SK-N-SH (cell line): Measurements from ENCODE around the gene SH3RF2. TPM values are rescaled to one million over a fixed set of nuclear protein-coding genes. Genes with fewer than 3 reads are reported as not detected.

Experiments
- CTCF ChIA-PET: fragments of 300-600, 350-600 bp; formaldehyde crosslinking; extraction: SDS; loops from one replicate; lab custom pipeline; 2021; lab: Yijun Ruan, JAX
- POLR2A ChIA-PET: fragments of 350-600 bp; sonication (Branson Sonifier 250); formaldehyde crosslinking; extraction: SDS; loops from one replicate; lab custom pipeline; 2020; ENCODE audit warnings: antibody characterized with exemption, inconsistent platforms; lab: Yijun Ruan, JAX
- DNase-seq: peaks from one replicate; pipeline ENCODE4 v3.0.0; 2012
- H2AFZ ChIP-seq: fragments of 200-600 bp; sonication (generic); 2 replicates; pipeline ENCODE4 v1.8.1; 2016; ENCODE audit warnings: antibody characterized with exemption, mild to moderate bottlenecking, low read depth
- H3F3A ChIP-seq: fragments of 200-600 bp; sonication (generic); replicated peaks from 2 replicates; pipeline ENCODE3; 2016; ENCODE audit warnings: antibody characterized with exemption, mild to moderate bottlenecking; ENCODE audit not compliant: insufficient read depth
- H3K27ac ChIP-seq, 2 experiments: fragments of 200-500 bp in 1 of 2; fragments of 200-600 bp in 1 of 2; sonication (Bioruptor generic) in 1 of 2; sonication (generic), shearing (Covaris generic) in 1 of 2; 2 replicates each; pipeline versions ENCODE4 v1.5.1 to v1.6.1; 2014 to 2016; ENCODE audit warnings: low read depth in 2 of 2, inconsistent platforms in 1 of 2, low read length in 1 of 2, mild to moderate bottlenecking in 1 of 2, mixed read lengths in 1 of 2
- H3K27me3 ChIP-seq: fragments of 200-600 bp; sonication (generic), shearing (Covaris generic); 2 replicates; pipeline ENCODE4 v1.6.1; 2016; ENCODE audit warnings: mixed run types; ENCODE audit not compliant: insufficient read depth
- H3K36me3 ChIP-seq, 2 experiments: fragments of 200-500 bp in 1 of 2; fragments of 200-600 bp in 1 of 2; sonication (Bioruptor generic) in 1 of 2; sonication (generic) in 1 of 2; replicated peaks in 1 of 2; 2 replicates each; pipeline versions ENCODE3 to v1.5.1; 2014 to 2016; ENCODE audit warnings: low read length in 1 of 2, mild to moderate bottlenecking in 1 of 2; ENCODE audit not compliant: insufficient read depth in 2 of 2, control insufficient read depth in 1 of 2
- H3K4me1 ChIP-seq, 2 experiments: fragments of 200-500 bp in 1 of 2; fragments of 200-600 bp in 1 of 2; sonication (Bioruptor generic) in 1 of 2; sonication (generic), shearing (Covaris generic) in 1 of 2; 2 replicates each; pipeline versions ENCODE4 v1.5.1 to v1.6.1; 2014 to 2016; ENCODE audit warnings: low read depth in 1 of 2, low read length in 1 of 2, mixed run types in 1 of 2; ENCODE audit not compliant: insufficient read depth in 2 of 2, control insufficient read depth in 1 of 2
- H3K4me2 ChIP-seq: fragments of 200-600 bp; sonication (generic), shearing (Covaris generic); 2 replicates; pipeline ENCODE4 v1.6.1; 2017; ENCODE audit warnings: mixed run types
- H3K4me3 ChIP-seq, 2 experiments: fragments of 200-500 bp in 1 of 2; fragments of 200-600 bp in 1 of 2; sonication (Bioruptor generic) in 1 of 2; sonication (generic), shearing (Covaris generic) in 1 of 2; 2 replicates each; pipeline versions ENCODE4 v1.5.1 to v1.8.1; 2014 to 2016; ENCODE audit warnings: low read depth in 2 of 2, inconsistent platforms in 1 of 2, low read length in 1 of 2, mild to moderate bottlenecking in 1 of 2, mixed read lengths in 1 of 2, moderate library complexity in 1 of 2
- H3K79me2 ChIP-seq: fragments of 200-600 bp; sonication (generic); 2 replicates; pipeline ENCODE4 v1.8.1; 2017; ENCODE audit warnings: mild to moderate bottlenecking; ENCODE audit not compliant: insufficient read depth
- H3K9ac ChIP-seq: fragments of 200-600 bp; sonication (generic); 2 replicates; pipeline ENCODE4 v1.6.1; 2017; ENCODE audit warnings: mixed run types
- H3K9me2 ChIP-seq: fragments of 200-600 bp; sonication (generic); 2 replicates; pipeline ENCODE4 v1.6.1; 2017; ENCODE audit warnings: mixed run types
- H3K9me3 ChIP-seq: fragments of 200-600 bp; sonication (generic); 2 replicates; pipeline ENCODE4 v1.6.1; 2017; ENCODE audit warnings: mixed run types, mild to moderate bottlenecking, moderate library complexity
- H4K20me1 ChIP-seq: fragments of 200-600 bp; sonication (generic); 2 replicates; pipeline ENCODE4 v1.6.1; 2017; ENCODE audit warnings: mild to moderate bottlenecking, mixed run types; ENCODE audit not compliant: insufficient read depth
- ELF1 ChIP-seq: IDR thresholded peaks from 2 replicates; pipeline ENCODE4 v1.4.0; 2012
- EP300 ChIP-seq, 2 experiments: IDR thresholded peaks; 2 replicates each; pipeline versions ENCODE4 v1.4.0 to v1.6.1; 2012; ENCODE audit warnings: borderline replicate concordance in 1 of 2, low read depth in 1 of 2, low read length in 1 of 2
- EZH2phosphoT487 ChIP-seq: fragments of 200-600 bp; sonication (generic); IDR thresholded peaks from 2 replicates; pipeline ENCODE4 v1.6.1; 2017; ENCODE audit warnings: low read depth, mixed run types, mild to moderate bottlenecking, antibody characterized with exemption, moderate library complexity, borderline replicate concordance
- FOSL2 ChIP-seq: IDR thresholded peaks from 2 replicates; pipeline ENCODE4 v1.4.0; 2012; ENCODE audit warnings: low read depth, mild to moderate bottlenecking, moderate library complexity, borderline replicate concordance
- FOXM1 ChIP-seq: IDR thresholded peaks from 2 replicates; pipeline ENCODE4 v1.4.0; 2012; ENCODE audit warnings: low read depth, mild to moderate bottlenecking
- GABPA ChIP-seq: IDR thresholded peaks from 2 replicates; pipeline ENCODE4 v1.4.0; 2012; ENCODE audit warnings: low read depth, mild to moderate bottlenecking
- GATA2 ChIP-seq: sonication (generic); formaldehyde crosslinking; IDR thresholded peaks from 2 replicates; pipeline ENCODE4 v1.5.0; 2020; ENCODE audit warnings: mild to moderate bottlenecking, missing genetic modification reagents
- JUND ChIP-seq: IDR thresholded peaks from 2 replicates; pipeline ENCODE4 v1.4.0; 2012
- MEF2A ChIP-seq: IDR thresholded peaks from 2 replicates; pipeline ENCODE4 v1.4.0; 2012; ENCODE audit warnings: low read depth, borderline replicate concordance
- NFIC ChIP-seq: IDR thresholded peaks from 2 replicates; pipeline ENCODE4 v1.4.0; 2012; ENCODE audit warnings: borderline replicate concordance
- POLR2AphosphoS5 ChIP-seq: IDR thresholded peaks from 2 replicates; pipeline ENCODE4 v1.6.1; 2012; ENCODE audit warnings: low read depth, low read length
- RAD21 ChIP-seq: IDR thresholded peaks from 2 replicates; pipeline ENCODE4 v1.6.1; 2012; ENCODE audit warnings: mild to moderate bottlenecking, low read length
- RCOR1 ChIP-seq: fragments of 150-350 bp; IDR thresholded peaks from 2 replicates; pipeline ENCODE4 v1.6.1; 2017; ENCODE audit warnings: antibody characterized with exemption, low read length
- RFX5 ChIP-seq: IDR thresholded peaks from 2 replicates; pipeline ENCODE4 v1.6.1; 2012; ENCODE audit warnings: mild to moderate bottlenecking, improper control_type of control experiment, low read length
- RXRA ChIP-seq: IDR thresholded peaks from 2 replicates; pipeline ENCODE4 v1.4.0; 2012; ENCODE audit warnings: low read depth, mild to moderate bottlenecking, borderline replicate concordance
- SIN3A ChIP-seq: IDR thresholded peaks from 2 replicates; pipeline ENCODE4 v1.6.1; 2012; ENCODE audit warnings: low read depth, mild to moderate bottlenecking, low read length, moderate library complexity, borderline replicate concordance
- SMC3 ChIP-seq: IDR thresholded peaks from 2 replicates; pipeline ENCODE4 v1.6.1; 2012; ENCODE audit warnings: low read depth, low read length, improper control_type of control experiment
- TAF1 ChIP-seq: IDR thresholded peaks from 2 replicates; pipeline ENCODE4 v1.6.1; 2012; ENCODE audit warnings: low read depth, mild to moderate bottlenecking, low read length, moderate library complexity, borderline replicate concordance
- YY1 ChIP-seq: IDR thresholded peaks from 2 replicates; pipeline ENCODE4 v1.4.0; 2012; ENCODE audit warnings: low read depth, mild to moderate bottlenecking
- WGBS: methylation state at CpG from one replicate; pipeline ENCODE4 v1.1.6; 2017; ENCODE audit warnings: low lambda C conversion rate; 5-methylcytosine and 5-hydroxymethylcytosine counted together
- polyA plus RNA-seq, 3 experiments: library from polyadenylated mRNA; depleted of rRNA; stranded (reverse); fragments of >200 nt; gene quantifications; 2 replicates each; pipeline ENCODE4 v1.2.3, GENCODE V29; 2012
- TF ChIP-seq, protein P1 (sequence below): IDR thresholded peaks from 2 replicates; pipeline ENCODE4; 2012
- TF ChIP-seq, protein P2 (sequence below): fragments of 150-350 bp; IDR thresholded peaks from 2 replicates; pipeline ENCODE4 v1.6.1; 2017; ENCODE audit warnings: antibody characterized with exemption, low read length, low read depth, borderline replicate concordance
- TF ChIP-seq, protein P3 (sequence below): IDR thresholded peaks from 2 replicates; pipeline ENCODE4 v1.6.1; 2012; ENCODE audit warnings: mild to moderate bottlenecking, low read depth, low read length, moderate library complexity

SH3RF2 gene
- polyA plus RNA-seq, 1 of the 3 experiments (the other 2 are of a cell fraction): 0.87 TPM

DNA sequence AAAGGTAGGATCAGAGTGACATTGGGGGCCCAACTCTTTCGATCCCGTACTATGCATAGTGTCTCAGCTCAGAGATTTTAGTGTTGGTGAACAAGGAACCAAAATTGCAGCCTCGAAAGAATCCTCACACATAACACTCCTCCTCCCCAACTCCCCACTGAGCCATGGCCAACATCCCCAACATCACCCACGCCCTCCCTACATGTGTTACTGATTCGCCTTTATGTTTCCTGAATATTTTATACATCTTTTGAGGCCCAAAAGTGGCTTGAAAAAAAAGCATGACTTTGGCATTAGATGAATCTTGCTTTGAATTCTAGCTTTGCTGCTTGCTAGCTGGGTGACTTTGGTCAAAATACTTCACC, 123.8 kb downstream of the SH3RF2 start:
- no peak overlapping the region for H2AFZ ChIP-seq
- TF ChIP-seq, protein P1, sequence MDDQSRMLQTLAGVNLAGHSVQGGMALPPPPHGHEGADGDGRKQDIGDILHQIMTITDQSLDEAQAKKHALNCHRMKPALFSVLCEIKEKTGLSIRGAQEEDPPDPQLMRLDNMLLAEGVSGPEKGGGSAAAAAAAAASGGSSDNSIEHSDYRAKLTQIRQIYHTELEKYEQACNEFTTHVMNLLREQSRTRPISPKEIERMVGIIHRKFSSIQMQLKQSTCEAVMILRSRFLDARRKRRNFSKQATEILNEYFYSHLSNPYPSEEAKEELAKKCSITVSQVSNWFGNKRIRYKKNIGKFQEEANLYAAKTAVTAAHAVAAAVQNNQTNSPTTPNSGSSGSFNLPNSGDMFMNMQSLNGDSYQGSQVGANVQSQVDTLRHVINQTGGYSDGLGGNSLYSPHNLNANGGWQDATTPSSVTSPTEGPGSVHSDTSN: no peak
- TF ChIP-seq POLR2AphosphoS5 (no peak), SMC3 (no peak), FOXM1 (no peak), RXRA (no peak), YY1 (no peak), GATA2 (CRISPR knock-in tag) (no peak), SIN3A (no peak), RAD21 (no peak), GABPA (no peak), ELF1 (no peak), NFIC (no peak), EZH2phosphoT487 (no peak), TAF1 (no peak)
- no peaks in the 10 kb centered on the region for H3K9me3 ChIP-seq
- H3K9ac ChIP-seq: no peak overlapping the region
- ChIA-PET POLR2A (no interaction called here), CTCF (interaction anchor here (1.0 to 1.4 kb wide), 3 partner anchors 10 to 172 kb away, joined by 3 to 4 read pairs (median 4); no protein-coding TSS in a partner anchor)
- H3K27ac ChIP-seq: no peak overlapping the region
- no peaks in the 10 kb centered on the region for H3K9me2 ChIP-seq
- no peaks in the 10 kb centered on the region for H3K79me2 ChIP-seq
- no peak for DNase-seq
- no peaks in the 10 kb centered on the region for H3F3A ChIP-seq
- H3K4me2 ChIP-seq: no peak overlapping the region
- H3K4me1 ChIP-seq: peaks cover 0 to 10% of the 10 kb centered on the region in 2 experiments; a peak in 1 of 4 replicates
- H3K36me3 ChIP-seq: no peaks in the 10 kb centered on the region
- no peak overlapping the region for H3K4me3 ChIP-seq
- no peaks in the 10 kb centered on the region for H4K20me1 ChIP-seq
- no peaks in the 10 kb centered on the region for H3K27me3 ChIP-seq
- WGBS: 76% methylated on average over 5 of the region's 5 CpGs

DNA sequence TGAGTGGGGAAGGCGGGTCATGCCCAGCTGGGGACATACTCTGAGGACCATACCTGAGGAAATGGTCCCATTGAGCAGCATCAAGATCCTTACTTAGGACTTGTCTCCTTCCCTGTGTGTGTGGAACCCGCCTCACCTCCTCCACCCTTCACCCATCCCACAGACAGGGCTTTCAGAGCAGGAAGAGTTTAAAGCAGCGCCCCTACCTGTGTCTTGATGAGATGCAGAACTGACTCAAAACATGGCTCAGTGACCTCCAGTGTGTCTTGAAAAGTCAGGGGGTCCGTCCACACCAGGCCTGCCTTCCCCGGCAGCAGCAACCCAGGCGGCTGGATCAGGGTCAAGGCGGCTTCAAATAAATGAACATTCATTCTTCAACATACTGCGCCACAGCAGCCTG, 130.6 kb downstream of the SH3RF2 start:
- H3K4me2 ChIP-seq: no peak overlapping the region
- no peak for DNase-seq
- no peaks in the 10 kb centered on the region for H3F3A ChIP-seq
- H2AFZ ChIP-seq: no peak overlapping the region
- H3K4me3 ChIP-seq: no peak overlapping the region
- no peaks in the 10 kb centered on the region for H3K79me2 ChIP-seq
- POLR2A ChIA-PET: no interaction called here
- H3K36me3 ChIP-seq: no peaks in the 10 kb centered on the region
- WGBS: 83% methylated on average over 8 of the region's 8 CpGs
- H3K9ac ChIP-seq: no peak overlapping the region
- H3K4me1 ChIP-seq: no peaks in the 10 kb centered on the region
- H3K9me2 ChIP-seq: no peaks in the 10 kb centered on the region
- CTCF ChIA-PET: no interaction called here
- no peak overlapping the region for H3K27ac ChIP-seq
- H4K20me1 ChIP-seq: no peaks in the 10 kb centered on the region
- no peaks in the 10 kb centered on the region for H3K27me3 ChIP-seq
- H3K9me3 ChIP-seq: no peaks in the 10 kb centered on the region
- no peak for TF ChIP-seq EP300 (IDR thresholded peaks at IDR 0.05; ENCODE audit: borderline replicate concordance in 1 of 2, low read depth in 1 of 2, low read length in 1 of 2)
- TF ChIP-seq, protein P1: no peak
- TF ChIP-seq, protein P2, sequence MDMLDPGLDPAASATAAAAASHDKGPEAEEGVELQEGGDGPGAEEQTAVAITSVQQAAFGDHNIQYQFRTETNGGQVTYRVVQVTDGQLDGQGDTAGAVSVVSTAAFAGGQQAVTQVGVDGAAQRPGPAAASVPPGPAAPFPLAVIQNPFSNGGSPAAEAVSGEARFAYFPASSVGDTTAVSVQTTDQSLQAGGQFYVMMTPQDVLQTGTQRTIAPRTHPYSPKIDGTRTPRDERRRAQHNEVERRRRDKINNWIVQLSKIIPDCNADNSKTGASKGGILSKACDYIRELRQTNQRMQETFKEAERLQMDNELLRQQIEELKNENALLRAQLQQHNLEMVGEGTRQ: no peak
- no peak for TF ChIP-seq EZH2phosphoT487
- no peak for TF ChIP-seq JUND
- TF ChIP-seq GABPA: no peak
- TF ChIP-seq MEF2A: no peak
- no peak for TF ChIP-seq RXRA
- no peak for TF ChIP-seq RCOR1
- TF ChIP-seq RFX5: no peak
- TF ChIP-seq FOSL2: no peak
- TF ChIP-seq, protein P3, sequence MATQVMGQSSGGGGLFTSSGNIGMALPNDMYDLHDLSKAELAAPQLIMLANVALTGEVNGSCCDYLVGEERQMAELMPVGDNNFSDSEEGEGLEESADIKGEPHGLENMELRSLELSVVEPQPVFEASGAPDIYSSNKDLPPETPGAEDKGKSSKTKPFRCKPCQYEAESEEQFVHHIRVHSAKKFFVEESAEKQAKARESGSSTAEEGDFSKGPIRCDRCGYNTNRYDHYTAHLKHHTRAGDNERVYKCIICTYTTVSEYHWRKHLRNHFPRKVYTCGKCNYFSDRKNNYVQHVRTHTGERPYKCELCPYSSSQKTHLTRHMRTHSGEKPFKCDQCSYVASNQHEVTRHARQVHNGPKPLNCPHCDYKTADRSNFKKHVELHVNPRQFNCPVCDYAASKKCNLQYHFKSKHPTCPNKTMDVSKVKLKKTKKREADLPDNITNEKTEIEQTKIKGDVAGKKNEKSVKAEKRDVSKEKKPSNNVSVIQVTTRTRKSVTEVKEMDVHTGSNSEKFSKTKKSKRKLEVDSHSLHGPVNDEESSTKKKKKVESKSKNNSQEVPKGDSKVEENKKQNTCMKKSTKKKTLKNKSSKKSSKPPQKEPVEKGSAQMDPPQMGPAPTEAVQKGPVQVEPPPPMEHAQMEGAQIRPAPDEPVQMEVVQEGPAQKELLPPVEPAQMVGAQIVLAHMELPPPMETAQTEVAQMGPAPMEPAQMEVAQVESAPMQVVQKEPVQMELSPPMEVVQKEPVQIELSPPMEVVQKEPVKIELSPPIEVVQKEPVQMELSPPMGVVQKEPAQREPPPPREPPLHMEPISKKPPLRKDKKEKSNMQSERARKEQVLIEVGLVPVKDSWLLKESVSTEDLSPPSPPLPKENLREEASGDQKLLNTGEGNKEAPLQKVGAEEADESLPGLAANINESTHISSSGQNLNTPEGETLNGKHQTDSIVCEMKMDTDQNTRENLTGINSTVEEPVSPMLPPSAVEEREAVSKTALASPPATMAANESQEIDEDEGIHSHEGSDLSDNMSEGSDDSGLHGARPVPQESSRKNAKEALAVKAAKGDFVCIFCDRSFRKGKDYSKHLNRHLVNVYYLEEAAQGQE: no peak
- no peak for TF ChIP-seq TAF1
